Measurements from ENCODE around the gene WDR70.
"Not testable (repeated sequence)": the region's sequence is repeated elsewhere in the genome, so short reads cannot be mapped to it uniquely, and the experiment has no call there.

The WDR70 gene

GRCh38 chr5:37667430-37667829 lies 288.3 kb downstream of the WDR70 start:
- Histone ChIP-seq H2AFZ (ENCODE audit: low read depth, low read length, severe bottlenecking) (no peak overlapping the region), H3K9ac (ENCODE audit: low read length) (no peak overlapping the region), H3K79me2 (ENCODE audit: insufficient read depth, low read length) (no peaks in the 10 kb centered on the region), H3F3A (ENCODE audit: insufficient read depth) (no peaks in the 10 kb centered on the region), H3K27ac (ENCODE audit: low read depth, low read length) (no peak overlapping the region), H3K4me3 (ENCODE audit: insufficient read depth, low read length, poor library complexity, severe bottlenecking) (no peak overlapping the region), H3K36me3 (ENCODE audit: low read length) (no peaks in the 10 kb centered on the region), H3K9me3 (ENCODE audit: insufficient read depth, low read length) (no peaks in the 10 kb centered on the region), H3K27me3 (ENCODE audit: low read length) (no peaks in the 10 kb centered on the region), H3K4me2 (ENCODE audit: low read depth, low read length, poor library complexity, severe bottlenecking) (no peak overlapping the region), H4K20me1 (ENCODE audit: low read depth, low read length) (no peaks in the 10 kb centered on the region), H3K9me2 (replicated peaks; ENCODE audit: insufficient read depth, low read length) (no peaks in the 10 kb centered on the region)
- TF ChIP-seq EZH2phosphoT487 (conservative IDR thresholded peaks at IDR 0.05; ENCODE audit: low read length) (no peak), CTCF (IDR thresholded peaks at IDR 0.05; ENCODE audit: insufficient read depth, low read length, poor library complexity, severe bottlenecking) (no peak)

GRCh38 chr5:37667846-37668245 lies 288.7 kb downstream of the WDR70 start:
- no peaks in the 10 kb centered on the region for H3K79me2 ChIP-seq (ENCODE audit: insufficient read depth, low read length)
- no peak overlapping the region for H3K4me3 ChIP-seq (ENCODE audit: insufficient read depth, low read length, poor library complexity, severe bottlenecking)
- no peak overlapping the region for H2AFZ ChIP-seq (ENCODE audit: low read depth, low read length, severe bottlenecking)
- H3K9me2 ChIP-seq (replicated peaks; ENCODE audit: insufficient read depth, low read length), result no peaks in the 10 kb centered on the region
- H3K9ac ChIP-seq (ENCODE audit: low read length), result no peak overlapping the region
- no peaks in the 10 kb centered on the region for H3K36me3 ChIP-seq (ENCODE audit: low read length)
- TF ChIP-seq EZH2phosphoT487 (conservative IDR thresholded peaks at IDR 0.05; ENCODE audit: low read length) (no peak), CTCF (IDR thresholded peaks at IDR 0.05; ENCODE audit: insufficient read depth, low read length, poor library complexity, severe bottlenecking) (no peak)
- H3K9me3 ChIP-seq (ENCODE audit: insufficient read depth, low read length), result no peaks in the 10 kb centered on the region
- no peaks in the 10 kb centered on the region for H4K20me1 ChIP-seq (ENCODE audit: low read depth, low read length)
- H3F3A ChIP-seq (ENCODE audit: insufficient read depth), result no peaks in the 10 kb centered on the region
- no peak overlapping the region for H3K27ac ChIP-seq (ENCODE audit: low read depth, low read length)
- H3K27me3 ChIP-seq (ENCODE audit: low read length), result no peaks in the 10 kb centered on the region
- H3K4me2 ChIP-seq (ENCODE audit: low read depth, low read length, poor library complexity, severe bottlenecking), result no peak overlapping the region

- no peaks in the 10 kb centered on the region for H3K27me3 ChIP-seq (ENCODE audit: low read length)
- H3K79me2 ChIP-seq (ENCODE audit: insufficient read depth, low read length), result no peaks in the 10 kb centered on the region
- H3K9me2 ChIP-seq (replicated peaks; ENCODE audit: insufficient read depth, low read length), result no peaks in the 10 kb centered on the region
- no peaks in the 10 kb centered on the region for H3F3A ChIP-seq (ENCODE audit: insufficient read depth)
- H3K36me3 ChIP-seq (ENCODE audit: low read length), result no peaks in the 10 kb centered on the region
- H4K20me1 ChIP-seq (ENCODE audit: low read depth, low read length), result no peaks in the 10 kb centered on the region
- H3K9ac ChIP-seq (ENCODE audit: low read length), result no peak overlapping the region
- H3K9me3 ChIP-seq (ENCODE audit: insufficient read depth, low read length), result no peaks in the 10 kb centered on the region
- TF ChIP-seq EZH2phosphoT487 (conservative IDR thresholded peaks at IDR 0.05; ENCODE audit: low read length), result no peak
- TF ChIP-seq CTCF (IDR thresholded peaks at IDR 0.05; ENCODE audit: insufficient read depth, low read length, poor library complexity, severe bottlenecking), result no peak
- no peak overlapping the region for H2AFZ ChIP-seq (ENCODE audit: low read depth, low read length, severe bottlenecking)
- H3K27ac ChIP-seq (ENCODE audit: low read depth, low read length), result no peak overlapping the region
- H3K4me2 ChIP-seq (ENCODE audit: low read depth, low read length, poor library complexity, severe bottlenecking), result no peak overlapping the region
- no peak overlapping the region for H3K4me3 ChIP-seq (ENCODE audit: insufficient read depth, low read length, poor library complexity, severe bottlenecking)
These were observed 289.5 kb downstream of the WDR70 start for GRCh38 chr5:37668524-37669047.

- not testable (repeated sequence) for H3K4me3 ChIP-seq (ENCODE audit: insufficient read depth, low read length, poor library complexity, severe bottlenecking); H3K4me2 ChIP-seq (ENCODE audit: low read depth, low read length, poor library complexity, severe bottlenecking); H3K9me3 ChIP-seq (ENCODE audit: insufficient read depth, low read length); H3F3A ChIP-seq (ENCODE audit: insufficient read depth); H3K9me2 ChIP-seq (replicated peaks; ENCODE audit: insufficient read depth, low read length); H3K27me3 ChIP-seq (ENCODE audit: low read length); H3K27ac ChIP-seq (ENCODE audit: low read depth, low read length); H3K36me3 ChIP-seq (ENCODE audit: low read length); H4K20me1 ChIP-seq (ENCODE audit: low read depth, low read length); H3K9ac ChIP-seq (ENCODE audit: low read length); H2AFZ ChIP-seq (ENCODE audit: low read depth, low read length, severe bottlenecking); H3K79me2 ChIP-seq (ENCODE audit: insufficient read depth, low read length)
These were observed 293.0 kb downstream of the WDR70 start for GRCh38 chr5:37672118-37672588.

GRCh38 chr5:37674361-37674760 lies 295.2 kb downstream of the WDR70 start:
- H3K36me3 ChIP-seq (ENCODE audit: low read length); H3F3A ChIP-seq (ENCODE audit: insufficient read depth); H3K9ac ChIP-seq (ENCODE audit: low read length); H3K4me3 ChIP-seq (ENCODE audit: insufficient read depth, low read length, poor library complexity, severe bottlenecking); H3K9me2 ChIP-seq (replicated peaks; ENCODE audit: insufficient read depth, low read length); H2AFZ ChIP-seq (ENCODE audit: low read depth, low read length, severe bottlenecking); H3K27ac ChIP-seq (ENCODE audit: low read depth, low read length); H3K79me2 ChIP-seq (ENCODE audit: insufficient read depth, low read length); H3K9me3 ChIP-seq (ENCODE audit: insufficient read depth, low read length); H4K20me1 ChIP-seq (ENCODE audit: low read depth, low read length); H3K4me2 ChIP-seq (ENCODE audit: low read depth, low read length, poor library complexity, severe bottlenecking); H3K27me3 ChIP-seq (ENCODE audit: low read length): not testable (repeated sequence)

DNA sequence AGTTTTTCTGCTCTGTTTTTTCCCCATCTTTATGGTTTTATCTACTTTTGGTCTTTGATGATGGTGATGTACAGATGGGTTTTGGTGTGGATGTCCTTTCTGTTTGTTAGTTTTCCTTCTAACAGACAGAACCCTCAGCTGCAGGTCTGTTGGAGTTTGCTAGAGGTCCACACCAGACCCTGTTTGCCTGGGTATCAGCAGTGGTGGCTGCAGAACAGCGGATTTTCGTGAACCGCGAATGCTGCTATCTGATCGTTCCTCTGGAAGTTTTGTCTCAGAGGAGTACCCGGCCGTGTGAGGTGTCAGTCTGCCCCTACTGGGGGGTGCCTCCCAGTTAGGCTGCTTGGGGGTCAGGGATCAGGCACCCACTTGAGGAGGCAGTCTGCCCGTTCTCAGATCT lies 300.2 kb downstream of the WDR70 start:
- H3K36me3 ChIP-seq (ENCODE audit: low read length); H3F3A ChIP-seq (ENCODE audit: insufficient read depth); H3K9ac ChIP-seq (ENCODE audit: low read length); H3K27ac ChIP-seq (ENCODE audit: low read depth, low read length); H3K27me3 ChIP-seq (ENCODE audit: low read length); H3K9me3 ChIP-seq (ENCODE audit: insufficient read depth, low read length); H3K9me2 ChIP-seq (replicated peaks; ENCODE audit: insufficient read depth, low read length); H2AFZ ChIP-seq (ENCODE audit: low read depth, low read length, severe bottlenecking); H3K4me2 ChIP-seq (ENCODE audit: low read depth, low read length, poor library complexity, severe bottlenecking); H3K79me2 ChIP-seq (ENCODE audit: insufficient read depth, low read length); H3K4me3 ChIP-seq (ENCODE audit: insufficient read depth, low read length, poor library complexity, severe bottlenecking); H4K20me1 ChIP-seq (ENCODE audit: low read depth, low read length): not testable (repeated sequence)
